Measurements from ENCODE around the gene MAPK13.

The MAPK13 gene

GRCh38 chr6:36110050-36110449 lies 20.3 kb upstream of the MAPK13 start:
- no peak for TF ChIP-seq POLR2AphosphoS5 (IDR thresholded peaks at IDR 0.05; ENCODE audit: low read depth)
- TF ChIP-seq SPI1 (IDR thresholded peaks at IDR 0.05; ENCODE audit: borderline replicate concordance, low read depth) = no peak
- TF ChIP-seq, protein P1, sequence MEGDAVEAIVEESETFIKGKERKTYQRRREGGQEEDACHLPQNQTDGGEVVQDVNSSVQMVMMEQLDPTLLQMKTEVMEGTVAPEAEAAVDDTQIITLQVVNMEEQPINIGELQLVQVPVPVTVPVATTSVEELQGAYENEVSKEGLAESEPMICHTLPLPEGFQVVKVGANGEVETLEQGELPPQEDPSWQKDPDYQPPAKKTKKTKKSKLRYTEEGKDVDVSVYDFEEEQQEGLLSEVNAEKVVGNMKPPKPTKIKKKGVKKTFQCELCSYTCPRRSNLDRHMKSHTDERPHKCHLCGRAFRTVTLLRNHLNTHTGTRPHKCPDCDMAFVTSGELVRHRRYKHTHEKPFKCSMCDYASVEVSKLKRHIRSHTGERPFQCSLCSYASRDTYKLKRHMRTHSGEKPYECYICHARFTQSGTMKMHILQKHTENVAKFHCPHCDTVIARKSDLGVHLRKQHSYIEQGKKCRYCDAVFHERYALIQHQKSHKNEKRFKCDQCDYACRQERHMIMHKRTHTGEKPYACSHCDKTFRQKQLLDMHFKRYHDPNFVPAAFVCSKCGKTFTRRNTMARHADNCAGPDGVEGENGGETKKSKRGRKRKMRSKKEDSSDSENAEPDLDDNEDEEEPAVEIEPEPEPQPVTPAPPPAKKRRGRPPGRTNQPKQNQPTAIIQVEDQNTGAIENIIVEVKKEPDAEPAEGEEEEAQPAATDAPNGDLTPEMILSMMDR (IDR thresholded peaks at IDR 0.05; ENCODE audit: insufficient read depth, low read length) = no peak
- TF ChIP-seq GABPA (IDR thresholded peaks at IDR 0.05; ENCODE audit: low read depth) = no peak
- TF ChIP-seq REST (IDR thresholded peaks at IDR 0.05; ENCODE audit: insufficient replicate concordance, low read depth) = no peak

GRCh38 chr6:36110863-36111262 lies 19.4 kb upstream of the MAPK13 start:
- Histone ChIP-seq H3K4me3 (replicated peaks; ENCODE audit: insufficient read depth, low read length) (no peak overlapping the region), H3K27ac (replicated peaks) (no peak overlapping the region), H3K27me3 (ENCODE audit: insufficient read depth, poor library complexity, severe bottlenecking) (no peaks in the 10 kb centered on the region)
- TF ChIP-seq GABPA (IDR thresholded peaks at IDR 0.05; ENCODE audit: low read depth) = no peak
- no peak for TF ChIP-seq POLR2AphosphoS5 (IDR thresholded peaks at IDR 0.05; ENCODE audit: low read depth)
- no peak for TF ChIP-seq REST (IDR thresholded peaks at IDR 0.05; ENCODE audit: insufficient replicate concordance, low read depth)
- no peak for TF ChIP-seq SPI1 (IDR thresholded peaks at IDR 0.05; ENCODE audit: borderline replicate concordance, low read depth)
- TF ChIP-seq, protein P1 (IDR thresholded peaks at IDR 0.05; ENCODE audit: insufficient read depth, low read length) = no peak
- DNase-seq (ENCODE audit: low read depth in 1 of 2, low spot score in 1 of 2) = no peak

More at GRCh38 chr6:36110050-36110449, 20.3 kb upstream of the MAPK13 start:
- no peak overlapping the region; the same call in 1 of the 2 replicates for H3K27ac ChIP-seq (replicated peaks)
- no peaks in the 10 kb centered on the region for H3K27me3 ChIP-seq (ENCODE audit: insufficient read depth, poor library complexity, severe bottlenecking)
- DNase-seq (ENCODE audit: low read depth in 1 of 2, low spot score in 1 of 2) = no peak
- no peak overlapping the region for H3K4me3 ChIP-seq (replicated peaks; ENCODE audit: insufficient read depth, low read length)

DNA sequence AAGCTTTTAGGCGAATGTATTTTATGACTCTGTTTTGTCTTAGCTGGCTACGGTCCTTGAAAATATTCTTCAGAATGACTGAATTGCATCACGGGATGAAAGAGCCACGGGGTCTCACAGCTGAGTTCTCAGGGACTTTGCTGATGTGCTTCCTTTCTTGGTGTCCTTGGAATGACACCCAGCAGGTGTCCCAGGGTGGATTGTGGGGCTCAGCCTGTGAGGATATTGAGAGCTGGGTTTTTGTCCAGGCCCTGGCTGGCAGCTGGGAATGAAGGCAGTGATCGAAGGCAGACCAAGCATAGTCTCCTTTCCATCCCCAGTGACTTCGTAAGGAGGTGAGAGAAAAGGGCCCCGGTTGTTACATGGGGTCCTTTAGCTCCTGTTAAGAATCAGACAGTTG lies 18.8 kb upstream of the MAPK13 start:
- no peak overlapping the region for H3K4me3 ChIP-seq (replicated peaks; ENCODE audit: insufficient read depth, low read length)
- DNase-seq (ENCODE audit: low read depth in 1 of 2, low spot score in 1 of 2) = no peak
- TF ChIP-seq POLR2AphosphoS5 (IDR thresholded peaks at IDR 0.05; ENCODE audit: low read depth) (no peak), GABPA (IDR thresholded peaks at IDR 0.05; ENCODE audit: low read depth) (no peak), REST (IDR thresholded peaks at IDR 0.05; ENCODE audit: insufficient replicate concordance, low read depth) (no peak), SPI1 (IDR thresholded peaks at IDR 0.05; ENCODE audit: borderline replicate concordance, low read depth) (no peak)
- TF ChIP-seq, protein P1 (IDR thresholded peaks at IDR 0.05; ENCODE audit: insufficient read depth, low read length) = no peak
- no peak overlapping the region for H3K27ac ChIP-seq (replicated peaks)
- H3K27me3 ChIP-seq (ENCODE audit: insufficient read depth, poor library complexity, severe bottlenecking) = no peaks in the 10 kb centered on the region

Data from HL-60 (cell line).